HG03066 (cell line): ENCODE results near the gene RBMS1.

Experiments used
- ATAC-seq: cut with Tn5 transposase; IDR thresholded peaks from one replicate; pipeline ENCODE4 v1.9.1; 2021; ENCODE audit warnings: low read depth; ENCODE audit not compliant: unreplicated experiment

RBMS1 gene

GRCh38 chr2:160267022-160267421, 226.6 kb downstream of the RBMS1 start:
- ATAC-seq = no peak

DNA sequence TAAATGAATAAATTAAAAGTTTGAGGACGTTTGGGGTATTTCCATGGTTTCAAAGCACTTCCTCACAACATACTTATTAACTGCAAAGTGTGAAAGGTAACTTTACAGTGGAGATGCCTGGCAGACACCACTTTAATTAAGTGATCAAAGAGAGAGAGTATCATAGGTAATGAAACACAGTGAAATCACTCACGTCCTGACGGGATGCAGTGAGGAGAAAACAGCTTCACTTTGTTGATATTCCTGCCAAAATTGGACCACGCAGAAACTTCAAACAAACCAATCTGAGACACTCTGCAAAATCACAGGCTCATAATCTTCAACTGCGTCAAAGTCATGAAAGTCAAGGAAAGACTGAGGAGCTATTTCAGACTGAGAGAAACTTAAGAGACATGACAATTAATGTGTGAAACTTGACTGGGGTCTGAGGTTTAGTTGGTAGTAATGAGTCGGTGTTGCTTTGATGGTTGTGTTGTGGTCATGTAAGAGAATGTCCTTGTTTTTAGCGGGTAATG, 227.5 kb downstream of the RBMS1 start:
- ATAC-seq = no peak

- no peak for ATAC-seq
These were observed 229.3 kb downstream of the RBMS1 start for GRCh38 chr2:160264308-160264707.

DNA sequence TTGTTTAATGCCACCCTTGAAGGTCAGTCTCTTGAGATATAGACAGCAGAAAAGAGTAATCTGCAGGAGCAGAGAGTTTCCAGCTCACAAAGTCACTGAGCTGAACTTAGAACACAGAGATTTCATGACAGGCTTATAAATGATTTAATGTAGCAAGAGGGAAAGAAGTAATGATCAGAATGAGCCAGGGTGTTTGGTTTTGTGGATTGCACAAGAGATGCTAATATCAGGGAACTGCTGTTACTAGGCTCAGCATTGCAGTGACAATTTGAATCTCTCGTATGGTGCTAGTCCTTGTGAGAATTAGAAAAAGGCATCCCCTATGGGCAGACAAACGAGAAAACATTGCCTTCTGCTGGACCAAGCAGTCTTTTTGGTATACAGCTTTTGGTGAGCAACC, 231.9 kb downstream of the RBMS1 start:
- no peak for ATAC-seq

DNA sequence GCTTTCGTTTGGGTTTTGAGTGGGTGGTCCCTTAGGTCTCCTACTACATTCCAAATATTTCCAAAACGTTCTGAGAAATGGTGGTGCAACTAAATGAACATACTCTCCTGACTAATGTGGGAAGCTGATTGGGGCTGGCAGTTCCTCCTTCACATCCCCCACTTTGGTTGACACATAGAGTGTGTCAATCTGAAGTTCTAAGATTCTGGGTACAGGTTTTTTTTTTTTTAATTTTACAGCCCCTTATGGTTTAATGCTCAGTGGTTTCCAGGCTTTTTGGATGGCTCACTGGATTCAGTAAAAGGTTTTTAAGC, 235.2 kb downstream of the RBMS1 start:
- ATAC-seq = no peak

GRCh38 chr2:160257743-160258491, 235.7 kb downstream of the RBMS1 start:
- no peak for ATAC-seq

- ATAC-seq = no peak
These were observed 236.4 kb downstream of the RBMS1 start for GRCh38 chr2:160257041-160257742.

GRCh38 chr2:160256507-160256906, 237.1 kb downstream of the RBMS1 start:
- ATAC-seq = no peak

- no peak for ATAC-seq
These were observed 238.2 kb downstream of the RBMS1 start for GRCh38 chr2:160255408-160255807.

DNA sequence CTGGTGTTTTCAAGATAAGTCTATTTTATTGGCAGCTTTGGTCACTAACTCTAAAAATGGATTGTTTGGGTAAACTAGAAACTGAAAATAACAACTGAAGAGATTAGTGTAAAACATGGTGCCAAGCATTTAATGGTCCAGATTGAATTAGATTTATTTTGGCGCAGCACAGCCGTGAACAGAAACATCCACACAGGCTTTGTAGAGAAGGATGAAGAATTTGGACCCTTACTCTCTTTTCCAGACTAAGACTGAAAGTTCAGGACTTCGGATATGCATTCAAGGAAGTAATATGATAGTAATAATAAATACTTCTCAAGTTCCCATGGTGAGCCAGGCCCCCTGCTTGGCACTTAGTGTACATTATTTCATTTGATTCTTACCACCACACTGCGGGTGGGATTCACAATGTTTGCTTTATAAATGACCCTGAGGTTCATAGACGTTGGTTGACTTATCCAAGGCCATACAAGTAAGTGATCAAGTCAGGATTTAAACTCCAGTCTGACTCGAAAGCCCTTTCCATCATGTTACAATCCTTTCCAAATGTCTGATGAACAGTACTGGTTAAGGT, 239.3 kb downstream of the RBMS1 start:
- no peak for ATAC-seq

- no peak for ATAC-seq
These were observed 240.0 kb downstream of the RBMS1 start for GRCh38 chr2:160253440-160254188.

GRCh38 chr2:160252900-160253299, 240.7 kb downstream of the RBMS1 start:
- no peak for ATAC-seq

DNA sequence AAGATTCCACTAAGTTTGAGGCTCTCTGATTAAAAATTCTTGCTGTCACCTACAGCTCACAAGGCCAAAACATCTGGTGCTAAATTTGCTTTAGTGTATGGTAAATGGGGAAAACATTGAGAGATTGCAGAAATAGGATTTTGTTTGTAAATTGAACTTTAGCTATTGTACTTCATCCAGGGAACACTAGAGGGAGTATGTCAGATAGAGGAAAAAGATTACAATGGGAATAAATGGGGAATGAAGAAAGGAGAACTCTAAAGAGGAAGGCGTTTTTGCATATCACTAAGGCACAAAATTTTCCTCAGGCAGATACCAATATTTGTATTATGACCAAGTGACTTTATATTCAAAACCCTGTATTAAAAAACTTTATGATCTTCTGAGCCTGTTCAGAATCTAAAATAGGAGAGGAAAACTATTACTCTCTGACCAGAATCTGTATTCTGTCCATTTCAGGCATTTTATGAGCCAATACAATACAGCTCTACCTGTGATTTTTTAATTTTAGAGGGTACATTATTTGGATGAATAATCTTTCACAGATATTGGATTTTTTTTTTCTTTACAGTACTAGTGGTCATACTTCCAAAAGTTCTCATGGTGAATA, 241.2 kb downstream of the RBMS1 start:
- ATAC-seq = no peak

DNA sequence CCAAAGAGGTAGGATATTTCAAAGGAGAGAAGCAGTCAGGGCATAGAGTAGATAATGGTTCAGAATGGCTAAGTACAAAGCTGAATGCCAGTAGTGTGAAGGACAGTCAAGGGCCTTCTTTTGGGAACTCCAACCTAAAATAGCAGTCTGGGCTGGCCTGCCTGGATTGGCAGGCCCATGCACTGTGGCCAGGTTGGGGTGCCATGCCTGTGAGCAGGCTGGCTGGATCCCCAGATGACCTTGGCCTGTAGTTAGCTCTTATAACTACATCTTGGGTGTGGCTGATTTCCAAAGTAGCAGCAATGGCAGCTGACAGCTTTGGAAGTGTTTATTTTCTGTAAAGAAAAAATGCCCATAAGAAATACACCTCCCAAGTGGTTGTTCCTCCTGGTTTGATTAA, 242.0 kb downstream of the RBMS1 start:
- ATAC-seq = no peak

GRCh38 chr2:160249876-160250275, 243.7 kb downstream of the RBMS1 start:
- ATAC-seq = no peak

DNA sequence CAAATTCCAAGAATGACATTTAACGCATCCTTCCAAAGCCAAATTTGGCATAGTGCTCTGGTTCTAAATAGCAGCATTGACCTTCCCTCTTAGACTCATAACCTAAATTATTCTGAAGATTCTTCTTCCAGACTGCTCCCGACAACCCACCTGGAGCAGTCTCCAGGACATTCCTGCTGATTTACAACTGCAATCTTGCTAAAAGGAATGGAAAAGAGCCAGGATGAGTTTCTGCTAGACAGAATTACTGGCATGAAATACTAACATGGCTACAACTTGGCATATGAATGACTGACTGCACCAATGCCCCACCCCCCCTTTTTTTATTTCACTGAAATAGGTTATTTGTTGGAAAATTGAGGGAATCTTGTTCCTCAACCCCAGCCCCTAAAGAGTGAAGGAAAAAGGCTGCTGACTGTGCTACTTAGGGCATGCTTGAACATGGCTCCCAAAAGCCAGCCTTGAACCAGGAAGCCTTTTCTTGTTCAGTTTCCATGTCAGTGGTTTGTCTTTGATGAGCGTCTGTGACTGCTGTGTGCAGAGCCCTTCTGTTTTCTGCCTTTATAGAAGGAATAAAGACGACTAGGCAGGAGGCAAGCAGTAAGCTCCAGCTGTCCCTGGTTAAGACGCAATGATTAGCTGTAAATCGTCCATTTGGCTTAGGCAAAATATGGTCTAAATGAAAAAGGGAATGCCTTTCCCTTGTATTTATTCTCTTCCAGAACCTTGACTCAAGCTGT, 246.1 kb downstream of the RBMS1 start:
- ATAC-seq = no peak

- no peak for ATAC-seq
These were observed 247.3 kb downstream of the RBMS1 start for GRCh38 chr2:160246356-160246755.

DNA sequence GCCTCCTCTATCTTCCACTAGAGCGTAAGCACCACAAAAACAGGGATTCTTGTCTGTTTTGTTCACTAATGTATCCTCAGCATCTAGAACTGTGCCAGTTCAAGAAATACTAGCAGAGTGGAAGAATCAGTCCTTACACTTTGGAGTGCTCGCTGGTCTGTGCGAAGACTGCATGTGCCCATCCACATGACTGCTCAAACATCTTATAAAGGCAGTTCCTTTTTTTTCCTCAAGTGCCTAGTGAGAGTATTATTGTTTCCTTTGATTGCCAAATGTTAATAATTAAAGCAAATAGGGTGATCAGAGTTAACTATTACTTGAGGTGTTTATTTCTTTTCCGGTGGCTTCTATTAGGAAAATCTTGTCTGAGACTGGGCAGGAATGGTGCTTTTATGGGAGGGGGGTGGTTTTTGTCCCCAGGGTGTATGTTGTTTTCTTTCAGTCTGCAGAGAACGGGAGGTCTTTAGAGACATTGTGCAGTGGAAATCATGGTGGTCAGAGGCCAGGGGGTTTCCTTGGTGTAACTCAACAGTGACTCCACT, 247.9 kb downstream of the RBMS1 start:
- no peak for ATAC-seq

DNA sequence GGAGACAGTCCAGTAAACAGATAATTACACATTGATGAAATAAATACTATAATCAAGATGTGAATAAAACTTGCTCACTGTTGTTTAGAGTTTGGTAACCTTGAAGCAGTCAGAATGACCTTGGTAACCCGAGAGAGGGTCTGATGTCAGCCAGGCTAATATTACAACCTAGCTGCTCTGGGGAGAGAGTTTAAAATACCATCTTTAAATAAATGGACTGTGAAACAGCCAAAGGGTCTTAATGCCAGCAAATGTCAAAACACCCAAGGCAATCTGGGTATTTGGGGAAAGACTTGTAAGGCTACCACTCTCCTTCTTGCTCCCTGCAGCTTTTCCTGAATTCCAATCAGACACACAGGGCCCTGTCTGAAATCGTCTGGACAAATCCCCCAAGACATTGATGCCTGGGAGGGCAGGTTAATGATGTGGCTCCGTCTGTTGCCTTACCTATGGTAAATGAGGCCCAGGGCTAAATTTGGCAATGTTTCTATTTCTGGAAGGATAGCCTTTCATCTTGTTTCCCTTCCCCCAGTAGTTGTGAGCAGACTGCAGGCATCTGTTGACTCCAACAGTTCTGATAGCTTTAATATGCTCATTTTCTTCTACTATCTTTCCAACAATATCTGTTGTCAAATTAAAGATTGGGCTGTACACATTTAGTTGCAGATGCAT, 250.6 kb downstream of the RBMS1 start:
- ATAC-seq = no peak
